Measurements from ENCODE around the gene DIP2C.
"Not testable (repeated sequence)": the region's sequence is repeated elsewhere in the genome, so short reads cannot be mapped to it uniquely, and the experiment has no call there.

Gene DIP2C

GRCh38 chr10:381805-382204, 307.7 kb downstream of the DIP2C start:
- no peak for DNase-seq

- no peak for DNase-seq
Measured at GRCh38 chr10:381346-381745, 308.1 kb downstream of the DIP2C start.

GRCh38 chr10:380313-380940, 309.0 kb downstream of the DIP2C start:
- DNase-seq, result no peak

- no peak for DNase-seq
Measured at GRCh38 chr10:378930-379704, 310.4 kb downstream of the DIP2C start.

GRCh38 chr10:378230-378929, 311.1 kb downstream of the DIP2C start:
- no peak for DNase-seq

- no peak for DNase-seq
Measured at GRCh38 chr10:377228-377627, 312.2 kb downstream of the DIP2C start.

GRCh38 chr10:375815-376505, 313.5 kb downstream of the DIP2C start:
- DNase-seq, result no peak

GRCh38 chr10:374354-374753, 315.1 kb downstream of the DIP2C start:
- no peak for DNase-seq

GRCh38 chr10:373526-374309, 315.8 kb downstream of the DIP2C start:
- DNase-seq, result peak; percentile 68

- DNase-seq, result no peak
Measured at GRCh38 chr10:373015-373414, 316.5 kb downstream of the DIP2C start.

- no peak for DNase-seq
Measured at GRCh38 chr10:372566-372965, 316.9 kb downstream of the DIP2C start.

GRCh38 chr10:371515-371914, 318.0 kb downstream of the DIP2C start:
- no peak for DNase-seq

GRCh38 chr10:370449-370825, 319.0 kb downstream of the DIP2C start:
- DNase-seq, result no peak

- no peak for DNase-seq
Measured at GRCh38 chr10:369684-370448, 319.6 kb downstream of the DIP2C start.

- no peak for DNase-seq
Measured at GRCh38 chr10:369221-369683, 320.2 kb downstream of the DIP2C start.

- no peak for DNase-seq
Measured at GRCh38 chr10:368579-369220, 320.8 kb downstream of the DIP2C start.

- DNase-seq, result not testable (repeated sequence)
Measured at GRCh38 chr10:368107-368506, 321.4 kb downstream of the DIP2C start.

- DNase-seq, result no peak
Measured at GRCh38 chr10:367636-368035, 321.8 kb downstream of the DIP2C start.

- no peak for DNase-seq
Measured at GRCh38 chr10:366186-366585, 323.3 kb downstream of the DIP2C start.

GRCh38 chr10:364267-364775, 325.1 kb downstream of the DIP2C start:
- no peak for DNase-seq

- no peak for DNase-seq
Measured at GRCh38 chr10:363152-363551, 326.3 kb downstream of the DIP2C start.

Data from NCI-H1105 (cell line).